ENCODE data around the gene TRIP13.

DNA sequence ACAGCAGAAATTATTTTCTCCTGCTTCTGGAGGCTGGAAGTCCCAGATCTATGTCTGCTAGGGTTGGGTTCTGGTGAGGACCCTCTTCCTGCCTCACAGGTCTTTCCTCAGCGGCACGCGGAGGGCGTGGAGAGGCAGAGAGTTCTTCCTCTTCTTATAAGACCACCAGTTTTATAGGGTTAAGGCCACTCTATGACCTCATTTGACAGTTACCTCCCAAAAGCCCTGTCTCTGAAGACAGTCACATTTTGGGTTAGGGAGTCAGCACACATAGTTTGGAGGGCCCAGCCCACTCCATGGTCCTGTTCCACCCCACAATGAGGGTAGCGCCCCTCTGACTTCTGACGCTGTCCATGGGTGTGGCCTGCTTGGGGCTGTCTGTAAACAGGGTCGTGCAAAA, 46.7 kb downstream of the TRIP13 start:
- TF ChIP-seq, protein P1, sequence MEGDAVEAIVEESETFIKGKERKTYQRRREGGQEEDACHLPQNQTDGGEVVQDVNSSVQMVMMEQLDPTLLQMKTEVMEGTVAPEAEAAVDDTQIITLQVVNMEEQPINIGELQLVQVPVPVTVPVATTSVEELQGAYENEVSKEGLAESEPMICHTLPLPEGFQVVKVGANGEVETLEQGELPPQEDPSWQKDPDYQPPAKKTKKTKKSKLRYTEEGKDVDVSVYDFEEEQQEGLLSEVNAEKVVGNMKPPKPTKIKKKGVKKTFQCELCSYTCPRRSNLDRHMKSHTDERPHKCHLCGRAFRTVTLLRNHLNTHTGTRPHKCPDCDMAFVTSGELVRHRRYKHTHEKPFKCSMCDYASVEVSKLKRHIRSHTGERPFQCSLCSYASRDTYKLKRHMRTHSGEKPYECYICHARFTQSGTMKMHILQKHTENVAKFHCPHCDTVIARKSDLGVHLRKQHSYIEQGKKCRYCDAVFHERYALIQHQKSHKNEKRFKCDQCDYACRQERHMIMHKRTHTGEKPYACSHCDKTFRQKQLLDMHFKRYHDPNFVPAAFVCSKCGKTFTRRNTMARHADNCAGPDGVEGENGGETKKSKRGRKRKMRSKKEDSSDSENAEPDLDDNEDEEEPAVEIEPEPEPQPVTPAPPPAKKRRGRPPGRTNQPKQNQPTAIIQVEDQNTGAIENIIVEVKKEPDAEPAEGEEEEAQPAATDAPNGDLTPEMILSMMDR (IDR thresholded peaks at IDR 0.05): no peak
- no peak for TF ChIP-seq POLR2A (IDR thresholded peaks at IDR 0.05)

All from testis (tissue), 2 donors.